Astrocyte (in vitro differentiated cells and primary cell): ENCODE measurements around the gene PHKA1. TPM values are rescaled to one million over a fixed set of nuclear protein-coding genes. Genes with fewer than 3 reads are reported as not detected.

Source experiments
- DNase-seq: peaks from one replicate; pipeline ENCODE4 v3.0.0-alpha.2; 2010; ENCODE audit warnings: low read depth
- FAIRE-seq: peaks from 2 replicates; lab custom pipeline; 2011; peaks lifted over from hg19 to GRCh38; lab: Jason Lieb, UNC
- H2AFZ ChIP-seq: 2 replicates; pipeline ENCODE4 v1.6.0; 2012; ENCODE audit warnings: low read depth, low read length, inconsistent platforms
- H3K27ac ChIP-seq: 2 replicates; pipeline ENCODE4 v1.5.1; 2011; ENCODE audit warnings: low read depth, low read length, inconsistent platforms
- H3K27me3 ChIP-seq: 2 replicates; pipeline ENCODE4 v1.6.0; 2011; ENCODE audit warnings: low read length, inconsistent platforms; ENCODE audit not compliant: insufficient read depth
- H3K36me3 ChIP-seq: 2 replicates; pipeline ENCODE4 v1.5.1; 2011; ENCODE audit warnings: low read length, inconsistent platforms; ENCODE audit not compliant: insufficient read depth
- H3K4me1 ChIP-seq: 2 replicates; pipeline ENCODE4 v1.5.1; 2011; ENCODE audit warnings: low read length, inconsistent platforms; ENCODE audit not compliant: insufficient read depth
- H3K4me2 ChIP-seq: 2 replicates; pipeline ENCODE4 v1.6.0; 2012; ENCODE audit warnings: low read length, inconsistent platforms
- H3K4me3 ChIP-seq: 2 replicates; pipeline ENCODE4 v1.5.1; 2011; ENCODE audit warnings: low read depth, mild to moderate bottlenecking, low read length, inconsistent platforms; ENCODE audit not compliant: insufficient read depth
- H3K79me2 ChIP-seq: 2 replicates; pipeline ENCODE4 v1.6.0; 2012; ENCODE audit warnings: mild to moderate bottlenecking, low read length, inconsistent platforms; ENCODE audit not compliant: insufficient read depth
- H3K9ac ChIP-seq: 2 replicates; pipeline ENCODE4 v1.6.0; 2012; ENCODE audit warnings: mild to moderate bottlenecking, low read length, inconsistent platforms
- H3K9me3 ChIP-seq: 2 replicates; pipeline ENCODE4 v1.5.1; 2012; ENCODE audit warnings: low read depth, mild to moderate bottlenecking, low read length, inconsistent platforms; ENCODE audit not compliant: insufficient read depth
- H4K20me1 ChIP-seq: 2 replicates; pipeline ENCODE4 v1.6.0; 2012; ENCODE audit warnings: low read length, inconsistent platforms; ENCODE audit not compliant: insufficient read depth
- H3K27ac Mint-ChIP-seq: one replicate; pipeline ENCODE4 v1.8.0; 2021; ENCODE audit warnings: mild to moderate bottlenecking, mixed read lengths; ENCODE audit not compliant: unreplicated experiment
- H3K27me3 Mint-ChIP-seq: one replicate; pipeline ENCODE4 v1.8.0; 2021; ENCODE audit warnings: low read depth, mixed read lengths; ENCODE audit not compliant: unreplicated experiment
- H3K36me3 Mint-ChIP-seq: one replicate; pipeline ENCODE4 v1.8.0; 2021; ENCODE audit warnings: low read depth, mixed read lengths; ENCODE audit not compliant: unreplicated experiment
- H3K4me1 Mint-ChIP-seq: one replicate; pipeline ENCODE4 v1.8.0; 2021; ENCODE audit warnings: low read depth, mixed read lengths; ENCODE audit not compliant: unreplicated experiment
- H3K4me3 Mint-ChIP-seq: one replicate; pipeline ENCODE4 v1.8.0; 2021; ENCODE audit warnings: mild to moderate bottlenecking, moderate library complexity, mixed read lengths; ENCODE audit not compliant: unreplicated experiment
- H3K9me3 Mint-ChIP-seq: one replicate; pipeline ENCODE4 v1.8.0; 2021; ENCODE audit warnings: mild to moderate bottlenecking, mixed read lengths; ENCODE audit not compliant: unreplicated experiment
- CTCF ChIP-seq: IDR thresholded peaks from 2 replicates; pipeline ENCODE4 v1.5.1; 2011; ENCODE audit warnings: low read depth, mild to moderate bottlenecking, inconsistent platforms, low read length, moderate library complexity; ENCODE audit not compliant: insufficient read depth
- EZH2 ChIP-seq: IDR thresholded peaks from 2 replicates; pipeline ENCODE4 v1.6.1; 2012; ENCODE audit warnings: mild to moderate bottlenecking, low read length, inconsistent platforms; ENCODE audit not compliant: insufficient read depth
- total RNA-seq: library from RNA; stranded (reverse); gene quantifications from 2 replicates; pipeline ENCODE4 v1.2.1, GENCODE V29; 2021

PHKA1 gene
- total RNA-seq, 1 donor from 2014 or later = 7.5 TPM

DNA sequence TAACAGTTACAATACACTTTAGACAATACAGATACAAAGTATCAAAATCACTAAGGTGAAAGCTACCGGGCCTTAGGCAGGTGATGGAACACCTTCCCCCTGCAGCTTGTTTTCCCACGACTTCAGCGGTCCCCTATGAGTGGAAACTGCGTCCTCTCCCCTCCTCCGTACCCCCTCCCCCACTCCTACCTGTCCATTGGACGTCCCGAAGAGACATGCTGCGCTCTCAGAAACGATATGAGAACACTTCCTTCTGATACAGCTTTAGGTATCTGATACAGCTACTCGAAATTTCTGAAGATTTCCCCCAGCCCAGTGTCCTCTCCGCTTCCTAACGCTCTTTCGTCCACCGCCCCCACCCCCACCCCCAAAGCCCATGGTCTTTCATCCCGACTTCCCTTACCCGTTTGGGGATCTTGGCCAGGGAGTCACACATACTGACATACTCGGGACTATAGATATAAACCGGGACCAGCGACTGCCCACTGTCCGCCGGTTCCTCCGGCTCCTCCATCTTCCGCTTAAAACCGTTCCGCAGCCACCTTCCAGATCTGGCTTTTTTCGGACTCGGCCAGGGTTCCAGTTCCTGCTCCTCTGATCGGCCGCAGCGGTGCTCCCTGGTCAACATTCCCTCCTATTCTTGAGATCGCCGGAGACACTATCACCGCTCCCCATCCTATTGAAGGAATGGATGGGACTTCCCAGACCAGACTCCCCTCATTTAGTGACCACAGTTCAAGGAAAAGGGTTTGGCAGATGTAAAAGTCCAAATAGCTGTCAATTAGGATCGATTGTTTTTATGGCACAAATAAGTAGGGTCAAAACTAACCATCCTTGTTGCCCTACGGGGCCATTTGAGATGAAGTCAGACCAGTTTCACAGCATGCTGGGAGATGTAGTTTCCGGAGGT lies 141.6 kb downstream of the PHKA1 start, which contains the start of gene HDAC8:
Gene HDAC8, minus strand, starts transcription at position 596 of the 910 bp plus-strand sequence. Its CDS starts 82 bp downstream, at position 514.
- TF ChIP-seq EZH2 = no peak
- TF ChIP-seq CTCF = no peak
- Mint-ChIP-seq H3K4me1 (peaks cover 7% of the 10 kb centered on the region), H3K27me3 (peaks cover 4% of the 10 kb centered on the region), H3K27ac (peak within 1 kb of the TSS; percentile 91), H3K4me3 (peak within 1 kb of the TSS; percentile 94), H3K9me3 (no peaks in the 10 kb centered on the region), H3K36me3 (no peaks in the 10 kb centered on the region)
- H3K4me2 ChIP-seq = peak within 1 kb of the TSS; percentile 93
- DNase-seq = peak; percentile 77
- H3K27ac ChIP-seq = peak within 1 kb of the TSS; percentile 91
- no peaks in the 10 kb centered on the region for H3K27me3 ChIP-seq
- peak within 1 kb of the TSS; percentile 99 for H2AFZ ChIP-seq
- H3K4me3 ChIP-seq = peak within 1 kb of the TSS; percentile 82
- H3K9me3 ChIP-seq = no peaks in the 10 kb centered on the region
- H3K79me2 ChIP-seq = peaks cover 8% of the 10 kb centered on the region
- FAIRE-seq = peak; percentile 93
- peaks cover 23% of the 10 kb centered on the region for H3K4me1 ChIP-seq
- H3K36me3 ChIP-seq = peaks cover 4% of the 10 kb centered on the region
- H3K9ac ChIP-seq = peak within 1 kb of the TSS; percentile 95
- peaks cover 16% of the 10 kb centered on the region for H4K20me1 ChIP-seq

DNA sequence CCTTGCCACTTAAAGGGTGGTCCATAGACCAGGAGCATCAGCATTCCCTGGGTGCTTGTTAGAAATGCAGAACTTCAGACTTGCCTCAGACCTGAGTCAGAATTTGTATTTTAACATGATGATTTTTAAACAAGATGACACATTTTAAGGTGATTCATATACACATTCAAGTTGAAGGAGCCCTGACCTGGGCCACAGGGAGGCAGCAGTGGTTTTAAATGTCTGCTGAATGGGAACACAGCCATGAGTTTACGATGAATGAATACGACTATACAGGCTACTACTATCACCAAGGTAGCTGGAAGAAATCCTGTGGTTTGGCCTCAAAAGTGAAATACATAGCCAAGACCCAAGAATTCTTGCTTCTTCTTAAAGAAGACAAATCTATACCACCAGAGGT lies 144.3 kb downstream of the PHKA1 start:
- Histone ChIP-seq H3K4me1 (peaks cover 23% of the 10 kb centered on the region), H2AFZ (no peak overlapping the region), H3K36me3 (peaks cover 15% of the 10 kb centered on the region), H3K4me2 (peak overlapping the region; percentile 8), H3K79me2 (peaks cover 8% of the 10 kb centered on the region), H4K20me1 (peaks cover 17% of the 10 kb centered on the region), H3K4me3 (no peak overlapping the region), H3K27ac (peak overlapping the region; percentile 7), H3K27me3 (no peaks in the 10 kb centered on the region), H3K9me3 (no peaks in the 10 kb centered on the region), H3K9ac (no peak overlapping the region)
- Mint-ChIP-seq H3K27me3 (no peaks in the 10 kb centered on the region), H3K27ac (no peak overlapping the region), H3K9me3 (no peaks in the 10 kb centered on the region), H3K4me3 (no peak overlapping the region), H3K36me3 (peaks cover 4% of the 10 kb centered on the region), H3K4me1 (peaks cover 7% of the 10 kb centered on the region)
- FAIRE-seq (no peak), DNase-seq (peak; percentile 91)
- TF ChIP-seq CTCF (peak; percentile 10), EZH2 (no peak)
